Brain microvascular endothelial cell (primary cell): ENCODE measurements around the gene GPR161.

Experiments
- DNase-seq: peaks from one replicate; pipeline ENCODE4 v3.0.0-alpha.2; 2020
- H3K27ac ChIP-seq: fragments of 250-450 bp; sonication (Bioruptor Pico); 2 replicates; pipeline ENCODE4 v1.5.1; 2020; ENCODE audit warnings: mild to moderate bottlenecking, moderate library complexity
- H3K27me3 ChIP-seq: fragments of 250-450 bp; sonication (Bioruptor Pico); replicated peaks from 2 replicates; pipeline ENCODE4 v1.5.1; 2020; ENCODE audit warnings: mild to moderate bottlenecking
- H3K36me3 ChIP-seq: fragments of 250-450 bp; sonication (Bioruptor Pico); replicated peaks from 2 replicates; pipeline ENCODE4 v1.5.1; 2020; ENCODE audit warnings: mild to moderate bottlenecking
- H3K4me3 ChIP-seq: 2 replicates; pipeline ENCODE4 v1.5.1; 2011; ENCODE audit warnings: low read depth, mild to moderate bottlenecking, control low read depth, low read length, moderate library complexity
- in situ Hi-C: cut with HindIII; loops from 2 replicates; pipeline ENCODE4 v1.10.0; 2017; ENCODE audit warnings: low sequenced_read_pairs, low pct_ligation_motif_present
- TF ChIP-seq, protein P1 (sequence below): IDR thresholded peaks from 2 replicates; pipeline ENCODE4 v1.5.1; 2011; ENCODE audit warnings: low read depth, mild to moderate bottlenecking, moderate library complexity, low read length, control low read depth, inconsistent platforms; ENCODE audit errors: missing control alignments

Gene GPR161

GRCh38 chr1:168091063-168091462 lies 45.7 kb downstream of the GPR161 start:
- Histone ChIP-seq H3K4me3 (no peak overlapping the region), H3K27ac (no peak overlapping the region), H3K27me3 (no peaks in the 10 kb centered on the region), H3K36me3 (no peaks in the 10 kb centered on the region)
- TF ChIP-seq, protein P1, sequence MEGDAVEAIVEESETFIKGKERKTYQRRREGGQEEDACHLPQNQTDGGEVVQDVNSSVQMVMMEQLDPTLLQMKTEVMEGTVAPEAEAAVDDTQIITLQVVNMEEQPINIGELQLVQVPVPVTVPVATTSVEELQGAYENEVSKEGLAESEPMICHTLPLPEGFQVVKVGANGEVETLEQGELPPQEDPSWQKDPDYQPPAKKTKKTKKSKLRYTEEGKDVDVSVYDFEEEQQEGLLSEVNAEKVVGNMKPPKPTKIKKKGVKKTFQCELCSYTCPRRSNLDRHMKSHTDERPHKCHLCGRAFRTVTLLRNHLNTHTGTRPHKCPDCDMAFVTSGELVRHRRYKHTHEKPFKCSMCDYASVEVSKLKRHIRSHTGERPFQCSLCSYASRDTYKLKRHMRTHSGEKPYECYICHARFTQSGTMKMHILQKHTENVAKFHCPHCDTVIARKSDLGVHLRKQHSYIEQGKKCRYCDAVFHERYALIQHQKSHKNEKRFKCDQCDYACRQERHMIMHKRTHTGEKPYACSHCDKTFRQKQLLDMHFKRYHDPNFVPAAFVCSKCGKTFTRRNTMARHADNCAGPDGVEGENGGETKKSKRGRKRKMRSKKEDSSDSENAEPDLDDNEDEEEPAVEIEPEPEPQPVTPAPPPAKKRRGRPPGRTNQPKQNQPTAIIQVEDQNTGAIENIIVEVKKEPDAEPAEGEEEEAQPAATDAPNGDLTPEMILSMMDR, result no peak
- in situ Hi-C loops, result no loop called here
- no peak for DNase-seq

DNA sequence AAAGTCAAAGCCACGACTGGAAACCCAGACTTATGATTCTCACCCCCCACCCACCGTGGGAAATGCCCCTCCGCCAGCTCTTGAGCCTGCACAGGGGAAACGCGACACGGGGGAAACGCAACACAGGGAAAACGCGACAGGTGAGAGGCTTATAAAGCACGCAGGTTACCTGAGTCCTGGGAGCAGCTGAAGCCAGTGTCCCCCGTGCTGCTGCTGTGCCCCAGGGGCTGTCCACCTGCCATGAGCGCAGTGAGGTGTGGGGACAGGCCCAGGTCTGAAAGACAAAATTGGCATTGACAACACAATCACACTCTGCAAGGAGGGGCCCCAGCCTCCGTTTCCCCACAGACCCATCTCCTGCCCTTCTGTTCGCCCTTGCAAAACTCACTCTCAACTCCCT lies 46.3 kb downstream of the GPR161 start:
- no peaks in the 10 kb centered on the region for H3K36me3 ChIP-seq
- in situ Hi-C loops, result no loop called here
- TF ChIP-seq, protein P1, result no peak
- no peak for DNase-seq
- no peak overlapping the region for H3K4me3 ChIP-seq
- no peak overlapping the region for H3K27ac ChIP-seq
- no peaks in the 10 kb centered on the region for H3K27me3 ChIP-seq

DNA sequence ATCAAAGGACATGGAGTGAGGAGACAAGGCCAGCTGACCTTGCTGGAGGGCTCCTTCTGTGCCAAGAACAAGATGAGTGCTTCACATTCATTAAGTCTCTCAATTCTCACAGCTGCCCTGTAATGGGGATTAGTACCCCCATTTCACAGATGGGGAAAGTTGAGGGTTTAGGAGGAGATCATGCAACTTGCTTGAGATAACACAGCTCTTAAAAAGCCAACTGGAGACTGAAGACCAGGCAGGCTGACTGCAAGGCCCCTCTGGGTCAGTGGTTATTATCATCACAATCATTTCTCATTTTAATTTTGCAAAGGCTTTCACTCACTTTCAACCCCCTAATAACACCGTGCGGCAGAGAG lies 46.8 kb downstream of the GPR161 start:
- TF ChIP-seq, protein P1, result no peak
- H3K27me3 ChIP-seq, result no peaks in the 10 kb centered on the region
- in situ Hi-C loops, result no loop called here
- no peak overlapping the region for H3K27ac ChIP-seq
- H3K4me3 ChIP-seq, result no peak overlapping the region
- H3K36me3 ChIP-seq, result no peaks in the 10 kb centered on the region
- no peak for DNase-seq

DNA sequence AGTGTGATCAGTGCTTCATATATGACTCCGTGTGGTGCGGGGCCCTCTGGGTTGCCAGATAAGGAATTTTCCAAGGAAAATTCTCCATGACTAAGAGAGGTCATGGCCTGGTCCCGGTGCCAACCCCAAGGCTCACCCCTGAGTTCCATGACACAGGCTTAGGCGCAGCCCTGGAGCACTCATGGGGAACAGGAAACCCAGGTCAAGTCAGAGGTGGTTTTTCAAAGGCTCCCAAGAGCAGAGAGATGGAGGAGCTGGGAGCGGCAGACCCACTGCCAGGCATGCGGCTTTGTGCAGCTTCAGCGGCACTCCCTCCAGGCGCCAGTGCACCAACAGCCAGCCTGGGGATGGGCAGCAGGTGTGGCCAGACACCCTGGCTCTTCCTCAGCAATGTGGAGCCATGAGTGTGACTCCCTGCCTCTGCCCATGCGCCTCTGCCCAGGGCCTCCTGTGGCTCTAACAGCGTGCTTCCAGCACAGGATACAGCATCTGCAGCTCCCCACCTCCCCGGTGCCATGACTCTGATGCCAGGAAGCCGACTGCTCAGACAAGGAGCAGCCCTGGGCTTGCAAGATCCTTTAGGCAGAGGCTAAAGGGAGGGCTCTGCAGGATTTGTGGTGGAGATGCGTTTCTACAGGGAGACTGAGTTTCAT lies 47.3 kb downstream of the GPR161 start:
- TF ChIP-seq, protein P1, result no peak
- no peaks in the 10 kb centered on the region for H3K27me3 ChIP-seq
- DNase-seq, result no peak
- H3K36me3 ChIP-seq, result no peaks in the 10 kb centered on the region
- in situ Hi-C loops, result no loop called here
- H3K4me3 ChIP-seq, result no peak overlapping the region
- H3K27ac ChIP-seq, result no peak overlapping the region

DNA sequence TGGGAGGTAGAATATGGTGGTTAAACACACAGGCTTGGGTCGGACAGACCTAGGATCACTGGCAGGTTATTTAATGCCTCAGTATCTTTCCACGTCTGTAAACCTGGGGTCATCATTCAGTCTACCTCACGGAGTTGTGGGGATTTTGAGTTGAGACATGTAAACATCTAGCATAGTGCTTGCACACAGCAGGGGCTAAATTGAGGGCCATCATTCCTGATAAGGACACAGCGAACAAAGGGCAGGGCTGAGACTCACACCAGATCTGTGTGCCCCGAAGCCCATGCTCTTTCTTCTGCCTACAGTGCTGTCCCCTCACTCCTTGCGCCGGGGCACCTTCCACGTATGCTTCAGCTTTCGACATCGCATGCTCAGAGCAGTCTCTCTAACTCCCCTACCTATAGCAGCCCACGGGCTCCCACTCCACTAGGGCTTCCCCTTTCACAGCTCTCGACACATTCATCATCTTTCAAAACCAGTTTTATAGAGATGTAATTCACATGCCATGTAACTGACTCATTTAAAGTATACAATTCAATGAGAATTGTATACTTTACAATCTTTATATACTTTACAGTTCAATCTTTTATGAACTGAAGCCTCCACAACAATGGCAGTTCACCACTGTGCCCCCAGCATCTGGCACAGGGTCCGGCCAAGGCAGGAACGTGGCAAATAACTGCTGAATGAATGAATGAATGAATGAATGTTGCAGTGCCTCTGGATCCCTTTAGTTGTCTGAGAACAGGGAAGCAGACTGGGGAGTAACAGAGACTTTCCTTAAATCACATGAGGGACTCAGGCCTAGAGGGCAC lies 48.0 kb downstream of the GPR161 start:
- in situ Hi-C loops, result no loop called here
- TF ChIP-seq, protein P1, result no peak
- Histone ChIP-seq H3K36me3 (no peaks in the 10 kb centered on the region), H3K27ac (no peak overlapping the region), H3K4me3 (no peak overlapping the region), H3K27me3 (no peaks in the 10 kb centered on the region)
- no peak for DNase-seq
